Amniotic stem cell (primary cell): ENCODE data around the gene ZBTB16.

Experiments used
- DNase-seq: peaks from one replicate; lab custom pipeline; 2025; lab: John Stamatoyannopoulos, UW

Gene ZBTB16

GRCh38 chr11:114211444-114212121 lies 152.1 kb downstream of the ZBTB16 start:
- no peak for DNase-seq

GRCh38 chr11:114213622-114214021 lies 154.1 kb downstream of the ZBTB16 start:
- no peak for DNase-seq

DNA sequence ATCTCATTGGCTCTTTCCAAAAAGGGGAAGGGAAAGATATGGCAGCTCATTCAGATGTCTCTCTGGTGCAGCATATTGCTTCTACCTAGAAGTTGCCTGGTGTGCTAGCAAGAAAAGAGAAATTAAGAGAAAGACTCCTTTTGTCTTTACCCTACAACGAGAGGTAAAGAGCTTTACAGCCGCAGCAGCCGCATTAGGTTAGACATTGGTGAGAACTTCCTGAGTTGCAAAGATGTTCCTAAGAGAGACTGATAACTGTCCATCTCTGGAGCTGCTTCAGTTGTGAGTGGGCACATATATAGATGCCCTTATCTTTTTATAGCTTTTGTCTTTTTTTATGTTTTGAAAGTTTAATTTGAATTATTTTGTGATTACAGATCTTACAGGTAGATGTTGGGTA lies 155.9 kb downstream of the ZBTB16 start:
- DNase-seq: no peak

GRCh38 chr11:114215871-114216795 lies 156.6 kb downstream of the ZBTB16 start:
- no peak for DNase-seq

DNA sequence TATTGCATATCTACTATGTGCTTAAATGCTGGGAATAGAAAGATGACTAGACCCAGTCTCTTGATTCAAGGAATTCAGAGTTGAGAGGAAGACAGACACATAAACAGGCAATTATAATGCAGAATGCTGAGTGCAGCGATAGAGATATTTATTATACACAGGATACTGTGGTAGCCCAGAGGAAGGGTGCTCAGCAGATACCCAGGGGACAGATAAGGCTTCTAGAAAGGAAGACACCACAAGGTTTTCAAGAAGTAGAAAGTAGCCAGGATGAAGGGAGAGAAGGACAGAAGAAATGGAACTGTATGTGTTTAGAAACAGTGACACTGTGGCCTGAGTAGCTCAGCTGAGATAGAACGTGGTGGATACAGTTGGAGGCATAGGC lies 157.3 kb downstream of the ZBTB16 start:
- no peak for DNase-seq

DNA sequence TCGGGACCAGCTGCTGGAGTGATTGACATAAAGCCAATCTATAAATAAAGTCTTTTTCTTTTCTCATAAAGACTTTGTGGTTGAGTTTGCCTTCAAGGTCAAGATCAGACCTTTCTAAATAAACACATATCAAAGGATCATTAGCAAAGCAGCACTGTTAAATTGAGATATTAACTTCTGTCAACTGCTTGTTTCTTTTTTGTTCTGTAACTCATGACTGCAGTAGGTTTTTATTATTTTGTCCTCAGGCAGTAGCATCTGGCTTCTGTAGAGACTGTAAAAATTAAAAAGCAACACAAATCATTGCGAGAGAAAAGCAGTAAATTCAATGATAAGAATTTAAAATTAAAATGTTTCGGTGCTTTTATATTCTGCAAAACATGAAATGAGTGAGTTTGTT lies 159.0 kb downstream of the ZBTB16 start:
- DNase-seq: no peak

GRCh38 chr11:114219559-114220349 lies 160.2 kb downstream of the ZBTB16 start:
- no peak for DNase-seq

DNA sequence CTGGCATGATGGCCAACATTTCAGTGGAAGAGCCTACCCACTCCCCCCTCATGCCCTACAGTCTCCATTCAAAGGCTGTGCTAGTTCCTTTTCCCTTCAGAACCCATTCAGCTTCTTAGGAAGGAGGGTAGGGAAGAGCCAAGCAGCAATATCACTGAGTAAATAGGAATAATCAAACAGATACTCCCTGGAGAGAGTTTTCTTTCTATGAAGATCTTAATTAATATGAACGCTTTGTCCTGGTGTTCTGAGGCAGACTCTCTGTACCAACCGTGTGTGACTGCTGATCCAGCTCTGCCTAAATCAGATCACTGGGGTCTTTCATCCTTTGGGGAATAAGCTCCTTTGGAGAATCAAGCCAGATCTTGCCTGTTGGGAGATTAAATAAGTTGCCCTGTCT lies 161.5 kb downstream of the ZBTB16 start:
- no peak for DNase-seq

GRCh38 chr11:114225661-114226060 lies 166.2 kb downstream of the ZBTB16 start:
- no peak for DNase-seq

DNA sequence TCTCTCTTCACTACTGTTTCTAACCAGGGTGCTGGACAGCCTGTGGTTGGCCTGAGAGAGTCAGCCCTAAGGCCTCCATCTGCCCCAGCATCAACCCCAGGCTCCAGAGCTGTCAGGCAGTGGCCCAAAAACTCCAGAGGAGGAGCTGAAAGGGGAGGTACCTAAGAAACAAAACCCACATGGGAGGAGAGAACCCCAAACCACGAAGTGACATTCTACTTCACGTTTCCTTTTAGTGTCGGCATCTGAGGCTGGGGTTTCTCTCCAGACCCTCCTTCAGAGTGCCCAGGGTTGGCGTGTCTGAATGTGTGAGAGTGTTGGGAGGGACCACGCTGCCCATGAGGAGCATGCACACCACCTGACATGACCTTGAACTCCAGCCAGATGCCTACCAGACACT lies 166.8 kb downstream of the ZBTB16 start:
- no peak for DNase-seq

- DNase-seq: no peak
Measured at GRCh38 chr11:114228435-114229411, 169.2 kb downstream of the ZBTB16 start.

DNA sequence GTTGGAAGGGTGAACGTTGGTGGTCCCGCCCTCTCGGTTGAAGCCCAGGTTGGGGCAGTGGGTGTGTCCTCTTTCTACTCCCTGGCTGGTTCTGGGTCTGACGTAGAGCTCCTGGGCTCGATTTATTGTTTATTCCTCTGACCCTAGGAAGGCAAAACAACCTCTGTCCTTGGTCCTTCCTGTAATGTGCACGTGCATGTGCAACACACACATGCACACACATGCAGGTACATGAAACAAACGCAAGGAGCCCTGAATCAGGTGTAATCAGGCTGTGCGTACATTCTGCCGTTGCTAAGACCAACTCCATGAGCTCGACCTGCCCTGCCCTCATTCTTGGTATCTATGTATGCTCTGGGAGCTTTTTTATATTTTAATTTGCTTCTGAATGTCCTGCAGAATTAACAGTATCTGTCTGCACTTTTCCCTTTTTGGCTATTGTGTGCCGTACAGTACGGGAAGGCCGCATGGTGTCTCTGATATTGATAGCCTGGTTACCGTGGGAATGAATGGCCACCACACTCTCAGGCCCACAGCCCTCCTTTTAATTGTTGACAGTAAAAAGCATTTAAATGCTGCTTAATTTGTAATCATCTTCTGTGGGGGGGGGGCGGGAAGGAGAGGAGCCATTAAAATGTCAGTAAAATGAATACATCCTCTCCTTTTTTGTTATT lies 170.7 kb downstream of the ZBTB16 start:
- no peak for DNase-seq

DNA sequence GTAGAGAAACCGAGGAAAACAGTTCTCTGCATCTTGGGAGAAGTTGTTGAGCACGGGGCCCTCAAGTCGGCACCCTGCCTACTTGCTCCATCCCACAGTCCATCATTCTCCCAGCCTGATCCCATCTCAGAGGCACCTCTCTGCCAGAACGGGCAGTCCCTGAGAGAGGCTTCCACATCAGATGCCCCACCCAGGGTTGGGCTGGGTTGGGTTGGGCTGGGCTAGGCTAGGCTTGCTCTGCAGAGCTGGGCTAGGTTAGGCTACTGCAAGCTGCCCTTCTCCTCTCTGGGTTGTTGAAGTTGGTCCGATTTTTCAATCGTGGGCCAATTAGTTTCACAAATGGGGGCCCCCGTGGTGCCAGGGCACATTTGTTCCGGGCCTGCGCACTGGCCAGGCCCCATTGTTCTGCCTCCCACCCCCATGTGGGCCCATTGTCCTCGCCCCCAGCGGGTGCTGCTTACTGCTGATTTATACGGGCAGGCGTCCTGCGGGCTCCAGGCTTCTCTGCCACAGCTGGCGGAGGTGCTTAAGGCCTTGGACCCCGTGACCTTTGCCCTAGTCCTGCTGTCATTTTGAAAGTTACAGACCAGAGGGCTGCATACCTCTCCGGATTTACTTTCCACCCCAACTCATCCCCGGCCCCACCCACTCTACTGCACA lies 173.0 kb downstream of the ZBTB16 start:
- no peak for DNase-seq

DNA sequence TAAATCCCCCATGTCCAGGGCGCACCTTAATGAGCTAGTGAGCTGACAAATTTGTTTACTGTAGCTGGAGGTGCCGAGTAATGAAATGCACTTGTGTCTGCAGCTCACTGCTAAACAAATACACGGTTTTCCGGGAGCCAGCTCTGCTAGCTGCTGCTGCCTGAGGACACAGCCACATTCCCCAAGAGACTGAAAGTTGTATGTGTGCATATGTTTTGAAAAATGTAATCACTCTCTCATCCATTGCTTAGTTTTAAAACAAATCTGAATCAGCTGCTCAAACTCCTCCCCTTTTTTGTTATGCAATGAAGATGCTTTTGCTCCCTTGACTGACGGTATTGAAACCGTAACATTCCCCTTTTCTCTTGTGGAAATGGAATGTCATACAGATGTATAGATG lies 174.2 kb downstream of the ZBTB16 start:
- DNase-seq: no peak

DNA sequence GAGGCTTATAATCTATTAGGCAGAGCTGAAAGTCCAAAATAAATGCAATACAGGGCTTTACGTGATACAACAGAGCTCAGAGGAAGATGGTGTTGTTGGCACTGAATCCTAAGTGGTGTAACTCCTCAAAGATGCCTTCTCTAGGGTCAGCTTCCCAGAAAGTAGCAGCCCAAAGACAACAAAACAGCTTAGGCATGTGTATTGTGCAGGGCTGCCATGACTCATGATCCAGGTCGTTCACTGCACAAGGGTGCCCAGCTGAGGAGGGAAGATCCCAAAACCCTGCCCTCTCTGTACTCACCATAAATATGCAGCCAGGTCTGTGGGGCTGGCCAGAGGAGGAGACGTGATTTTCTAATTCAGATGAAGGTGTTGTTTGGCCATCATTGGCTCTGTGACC lies 177.3 kb downstream of the ZBTB16 start:
- no peak for DNase-seq

DNA sequence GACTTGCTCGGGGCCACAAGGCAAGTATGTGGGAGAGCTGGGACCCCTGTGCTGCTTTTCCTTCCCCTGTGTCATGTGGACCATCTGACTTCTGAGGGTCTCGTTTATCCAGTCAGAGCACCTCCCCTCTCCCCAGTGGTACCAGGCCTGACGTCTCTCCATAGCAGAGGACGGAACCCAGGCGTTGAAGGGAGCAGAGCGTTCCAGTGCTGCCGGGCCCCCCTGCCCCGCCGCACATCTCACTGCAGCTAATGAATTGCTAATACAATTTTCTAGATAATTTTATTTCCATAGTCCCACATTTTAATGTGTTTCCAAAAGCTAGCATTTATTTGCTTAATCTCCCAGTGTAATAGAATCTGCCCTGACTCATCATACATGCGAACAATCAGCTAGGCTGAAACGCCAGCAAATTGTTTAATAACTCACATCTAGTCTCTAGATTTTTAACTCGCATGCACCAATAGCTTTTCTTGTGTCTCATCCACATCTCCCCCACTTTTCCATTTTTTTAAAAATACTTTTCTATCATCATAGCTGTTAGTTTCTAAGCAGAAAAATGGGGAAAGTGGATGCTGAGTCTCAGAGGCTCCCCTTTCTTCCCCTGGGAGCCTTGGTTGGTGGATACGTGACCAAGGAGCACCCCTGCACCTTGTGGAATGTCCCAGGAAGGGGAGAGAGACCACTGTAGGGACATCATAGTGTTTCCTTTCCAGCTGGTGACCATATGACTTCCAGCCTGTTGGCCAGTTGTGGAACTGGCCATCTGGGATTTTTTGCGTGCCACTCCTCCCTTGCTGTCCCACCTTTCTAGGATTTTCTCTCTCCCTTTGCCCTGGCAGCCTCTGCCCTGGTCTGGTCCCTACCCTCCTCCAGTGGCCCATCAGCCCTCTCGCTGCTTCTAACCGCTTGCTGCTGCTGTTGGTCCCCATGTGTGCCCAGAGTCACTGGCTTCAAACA lies 178.1 kb downstream of the ZBTB16 start:
- no peak for DNase-seq

DNA sequence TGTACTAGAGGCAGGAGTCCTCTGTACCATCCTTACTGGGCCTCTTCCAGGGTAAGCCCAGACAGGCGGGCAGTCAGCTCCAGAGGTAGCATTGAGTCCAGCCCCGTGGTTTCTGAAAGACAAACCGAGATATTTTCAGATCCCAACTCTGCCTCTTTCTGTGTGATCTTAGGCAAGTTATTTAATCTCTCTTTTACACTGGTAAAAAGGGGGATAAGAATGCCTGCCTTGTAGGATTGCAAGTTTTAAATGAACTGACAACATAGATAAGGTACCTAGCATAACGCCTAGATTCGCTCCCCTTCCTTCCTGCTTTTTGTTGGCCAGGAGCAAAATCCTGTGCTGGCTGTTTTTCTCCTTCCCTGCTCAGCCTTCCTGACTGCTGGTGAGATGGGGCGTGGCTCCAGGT lies 180.2 kb downstream of the ZBTB16 start:
- no peak for DNase-seq

- no peak for DNase-seq
Measured at GRCh38 chr11:114242032-114242431, 182.5 kb downstream of the ZBTB16 start.
